HepG2 (cell line): ENCODE measurements around the gene PANK2. TPM values are rescaled to one million over a fixed set of nuclear protein-coding genes. Genes with fewer than 3 reads are reported as not detected.

ENCODE experiments used
- EED ChIP-seq: sonication (generic); formaldehyde crosslinking; IDR thresholded peaks from 2 replicates; pipeline ENCODE4 v1.5.0; 2020; ENCODE audit warnings: mild to moderate bottlenecking, missing genetic modification reagents
- KAT7 ChIP-seq: IDR thresholded peaks from 2 replicates; pipeline ENCODE4 v1.6.1; 2018; ENCODE audit warnings: borderline replicate concordance, missing compliant biosample characterization
- SATB2 ChIP-seq: sonication (generic); formaldehyde crosslinking; IDR thresholded peaks from 2 replicates; pipeline ENCODE4 v1.5.0; 2020; ENCODE audit warnings: missing genetic modification reagents
- polyA plus RNA-seq, 8 experiments: library from polyadenylated mRNA; depleted of rRNA in 3 of 8; stranded (reverse) in 7 of 8; unstranded in 1 of 8; fragments of >200 nt; fragmentation: Illumina TruSeq in 4 of 8; extraction: Trizol in 4 of 8; gene quantifications; 2 replicates each; pipeline versions ENCODE4 v1.2.1 to v1.2.3, GENCODE V29; 2011 to 2016; ENCODE audit warnings: low read depth in 4 of 8, missing spikeins in 1 of 8, mixed read lengths in 1 of 8; ENCODE audit not compliant: insufficient read depth in 1 of 8
- total RNA-seq, 5 experiments: library from RNA; depleted of rRNA; stranded (reverse); fragments of >200 nt; fragmentation: Illumina TruSeq; extraction: Trizol; gene quantifications; 2 replicates each; pipeline ENCODE4 v1.2.3, GENCODE V29; 2016; ENCODE audit warnings: low read depth in 1 of 5
- TF ChIP-seq, protein P1 (sequence below), 2 experiments: fragments of 450-650 bp in 1 of 2; sonication (generic) in 1 of 2; formaldehyde crosslinking in 1 of 2; IDR thresholded peaks; 2 replicates each; pipeline versions ENCODE4 v1.6.1 to v1.8.0; 2016 to 2022; ENCODE audit warnings: antibody characterized with exemption in 1 of 2, mild to moderate bottlenecking in 1 of 2, missing genetic modification reagents in 1 of 2
- TF ChIP-seq, protein P2 (sequence below): sonication (generic); formaldehyde crosslinking; IDR thresholded peaks from 2 replicates; pipeline ENCODE4 v1.5.1; 2020; ENCODE audit warnings: mild to moderate bottlenecking, missing genetic modification reagents, moderate library complexity
- TF ChIP-seq, protein P3 (sequence below): sonication (generic); formaldehyde crosslinking; IDR thresholded peaks from 2 replicates; pipeline ENCODE4 v1.4.0; 2020; ENCODE audit warnings: missing genetic modification reagents, borderline replicate concordance
- TF ChIP-seq, protein P4 (sequence below): IDR thresholded peaks from 2 replicates; pipeline ENCODE4 v1.6.1; 2016; ENCODE audit warnings: low read depth, borderline replicate concordance

The PANK2 gene
- total and polyA plus RNA-seq, 2 of the 13 experiments (the other 11 are each of a cell fraction or from before 2014, with no cell fraction given): 39.2 to 123 TPM

DNA sequence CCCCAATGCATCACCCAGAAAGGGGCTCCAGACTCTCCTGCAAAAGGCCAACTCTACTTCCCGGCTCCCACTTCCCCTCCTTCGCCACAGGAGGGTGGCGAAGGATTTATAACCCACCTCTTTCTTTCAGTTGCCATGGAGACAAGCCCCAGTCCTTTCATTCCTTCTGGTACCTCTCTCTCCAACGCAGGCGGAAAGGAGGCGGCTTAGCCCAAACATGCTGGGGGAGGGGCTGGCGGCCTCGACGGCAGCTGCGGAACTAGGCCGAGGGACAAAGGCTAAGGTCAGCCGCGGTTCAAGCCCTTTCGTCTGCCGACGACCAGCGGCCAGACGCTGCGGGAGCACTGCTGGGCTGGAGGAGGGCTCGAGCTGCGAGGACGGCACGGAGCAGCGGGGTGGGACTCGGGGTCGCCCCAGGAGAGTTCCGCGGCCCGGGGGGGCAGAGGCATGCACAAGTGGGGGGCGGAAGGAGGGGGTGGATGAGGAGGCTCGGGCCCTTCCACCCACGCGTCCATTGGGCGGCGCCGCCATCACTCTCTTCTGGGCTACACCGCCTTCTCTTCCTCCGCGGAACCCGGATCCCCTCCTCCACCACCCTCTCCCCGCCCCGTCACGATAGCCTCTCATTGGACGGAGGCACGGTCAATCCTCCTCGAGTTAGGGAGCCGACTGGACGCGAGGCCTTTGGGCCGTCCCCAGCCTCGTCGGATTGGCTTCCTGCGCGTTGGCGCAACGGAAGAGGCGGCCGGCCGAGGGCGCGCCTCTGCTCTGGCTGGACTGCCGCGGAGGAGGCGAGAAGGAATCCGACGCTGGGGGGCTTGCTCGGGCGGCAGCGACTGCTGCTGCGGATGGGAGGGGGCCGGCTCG is at the start of gene PANK2 (continued):
- TF ChIP-seq, protein P1, sequence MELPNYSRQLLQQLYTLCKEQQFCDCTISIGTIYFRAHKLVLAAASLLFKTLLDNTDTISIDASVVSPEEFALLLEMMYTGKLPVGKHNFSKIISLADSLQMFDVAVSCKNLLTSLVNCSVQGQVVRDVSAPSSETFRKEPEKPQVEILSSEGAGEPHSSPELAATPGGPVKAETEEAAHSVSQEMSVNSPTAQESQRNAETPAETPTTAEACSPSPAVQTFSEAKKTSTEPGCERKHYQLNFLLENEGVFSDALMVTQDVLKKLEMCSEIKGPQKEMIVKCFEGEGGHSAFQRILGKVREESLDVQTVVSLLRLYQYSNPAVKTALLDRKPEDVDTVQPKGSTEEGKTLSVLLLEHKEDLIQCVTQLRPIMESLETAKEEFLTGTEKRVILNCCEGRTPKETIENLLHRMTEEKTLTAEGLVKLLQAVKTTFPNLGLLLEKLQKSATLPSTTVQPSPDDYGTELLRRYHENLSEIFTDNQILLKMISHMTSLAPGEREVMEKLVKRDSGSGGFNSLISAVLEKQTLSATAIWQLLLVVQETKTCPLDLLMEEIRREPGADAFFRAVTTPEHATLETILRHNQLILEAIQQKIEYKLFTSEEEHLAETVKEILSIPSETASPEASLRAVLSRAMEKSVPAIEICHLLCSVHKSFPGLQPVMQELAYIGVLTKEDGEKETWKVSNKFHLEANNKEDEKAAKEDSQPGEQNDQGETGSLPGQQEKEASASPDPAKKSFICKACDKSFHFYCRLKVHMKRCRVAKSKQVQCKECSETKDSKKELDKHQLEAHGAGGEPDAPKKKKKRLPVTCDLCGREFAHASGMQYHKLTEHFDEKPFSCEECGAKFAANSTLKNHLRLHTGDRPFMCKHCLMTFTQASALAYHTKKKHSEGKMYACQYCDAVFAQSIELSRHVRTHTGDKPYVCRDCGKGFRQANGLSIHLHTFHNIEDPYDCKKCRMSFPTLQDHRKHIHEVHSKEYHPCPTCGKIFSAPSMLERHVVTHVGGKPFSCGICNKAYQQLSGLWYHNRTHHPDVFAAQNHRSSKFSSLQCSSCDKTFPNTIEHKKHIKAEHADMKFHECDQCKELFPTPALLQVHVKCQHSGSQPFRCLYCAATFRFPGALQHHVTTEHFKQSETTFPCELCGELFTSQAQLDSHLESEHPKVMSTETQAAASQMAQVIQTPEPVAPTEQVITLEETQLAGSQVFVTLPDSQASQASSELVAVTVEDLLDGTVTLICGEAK (IDR thresholded peaks at IDR 0.05): peak; percentile 53
- TF ChIP-seq, protein P1 (CRISPR knock-in tag; IDR thresholded peaks at IDR 0.05): peak; percentile 78
- TF ChIP-seq EED (CRISPR knock-in tag) (0 out of 2 replicates have a peak, but pooled peaks have one; percentile 39), SATB2 (CRISPR knock-in tag) (no peak), KAT7 (CRISPR knock-in tag) (peak; percentile 97)
- TF ChIP-seq, protein P2, sequence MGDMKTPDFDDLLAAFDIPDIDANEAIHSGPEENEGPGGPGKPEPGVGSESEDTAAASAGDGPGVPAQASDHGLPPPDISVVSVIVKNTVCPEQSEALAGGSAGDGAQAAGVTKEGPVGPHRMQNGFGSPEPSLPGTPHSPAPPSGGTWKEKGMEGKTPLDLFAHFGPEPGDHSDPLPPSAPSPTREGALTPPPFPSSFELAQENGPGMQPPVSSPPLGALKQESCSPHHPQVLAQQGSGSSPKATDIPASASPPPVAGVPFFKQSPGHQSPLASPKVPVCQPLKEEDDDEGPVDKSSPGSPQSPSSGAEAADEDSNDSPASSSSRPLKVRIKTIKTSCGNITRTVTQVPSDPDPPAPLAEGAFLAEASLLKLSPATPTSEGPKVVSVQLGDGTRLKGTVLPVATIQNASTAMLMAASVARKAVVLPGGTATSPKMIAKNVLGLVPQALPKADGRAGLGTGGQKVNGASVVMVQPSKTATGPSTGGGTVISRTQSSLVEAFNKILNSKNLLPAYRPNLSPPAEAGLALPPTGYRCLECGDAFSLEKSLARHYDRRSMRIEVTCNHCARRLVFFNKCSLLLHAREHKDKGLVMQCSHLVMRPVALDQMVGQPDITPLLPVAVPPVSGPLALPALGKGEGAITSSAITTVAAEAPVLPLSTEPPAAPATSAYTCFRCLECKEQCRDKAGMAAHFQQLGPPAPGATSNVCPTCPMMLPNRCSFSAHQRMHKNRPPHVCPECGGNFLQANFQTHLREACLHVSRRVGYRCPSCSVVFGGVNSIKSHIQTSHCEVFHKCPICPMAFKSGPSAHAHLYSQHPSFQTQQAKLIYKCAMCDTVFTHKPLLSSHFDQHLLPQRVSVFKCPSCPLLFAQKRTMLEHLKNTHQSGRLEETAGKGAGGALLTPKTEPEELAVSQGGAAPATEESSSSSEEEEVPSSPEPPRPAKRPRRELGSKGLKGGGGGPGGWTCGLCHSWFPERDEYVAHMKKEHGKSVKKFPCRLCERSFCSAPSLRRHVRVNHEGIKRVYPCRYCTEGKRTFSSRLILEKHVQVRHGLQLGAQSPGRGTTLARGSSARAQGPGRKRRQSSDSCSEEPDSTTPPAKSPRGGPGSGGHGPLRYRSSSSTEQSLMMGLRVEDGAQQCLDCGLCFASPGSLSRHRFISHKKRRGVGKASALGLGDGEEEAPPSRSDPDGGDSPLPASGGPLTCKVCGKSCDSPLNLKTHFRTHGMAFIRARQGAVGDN (CRISPR knock-in tag): peak; percentile 97
- TF ChIP-seq, protein P3, sequence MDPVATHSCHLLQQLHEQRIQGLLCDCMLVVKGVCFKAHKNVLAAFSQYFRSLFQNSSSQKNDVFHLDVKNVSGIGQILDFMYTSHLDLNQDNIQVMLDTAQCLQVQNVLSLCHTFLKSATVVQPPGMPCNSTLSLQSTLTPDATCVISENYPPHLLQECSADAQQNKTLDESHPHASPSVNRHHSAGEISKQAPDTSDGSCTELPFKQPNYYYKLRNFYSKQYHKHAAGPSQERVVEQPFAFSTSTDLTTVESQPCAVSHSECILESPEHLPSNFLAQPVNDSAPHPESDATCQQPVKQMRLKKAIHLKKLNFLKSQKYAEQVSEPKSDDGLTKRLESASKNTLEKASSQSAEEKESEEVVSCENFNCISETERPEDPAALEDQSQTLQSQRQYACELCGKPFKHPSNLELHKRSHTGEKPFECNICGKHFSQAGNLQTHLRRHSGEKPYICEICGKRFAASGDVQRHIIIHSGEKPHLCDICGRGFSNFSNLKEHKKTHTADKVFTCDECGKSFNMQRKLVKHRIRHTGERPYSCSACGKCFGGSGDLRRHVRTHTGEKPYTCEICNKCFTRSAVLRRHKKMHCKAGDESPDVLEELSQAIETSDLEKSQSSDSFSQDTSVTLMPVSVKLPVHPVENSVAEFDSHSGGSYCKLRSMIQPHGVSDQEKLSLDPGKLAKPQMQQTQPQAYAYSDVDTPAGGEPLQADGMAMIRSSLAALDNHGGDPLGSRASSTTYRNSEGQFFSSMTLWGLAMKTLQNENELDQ (CRISPR knock-in tag): no peak
- TF ChIP-seq, protein P4, sequence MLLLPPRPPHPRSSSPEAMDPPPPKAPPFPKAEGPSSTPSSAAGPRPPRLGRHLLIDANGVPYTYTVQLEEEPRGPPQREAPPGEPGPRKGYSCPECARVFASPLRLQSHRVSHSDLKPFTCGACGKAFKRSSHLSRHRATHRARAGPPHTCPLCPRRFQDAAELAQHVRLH (CRISPR knock-in tag): peak; percentile 30; the same call in 1 of the 2 replicates
